ENCODE data around the gene CERK. TPM values are rescaled to one million over a fixed set of nuclear protein-coding genes. Genes with fewer than 3 reads are reported as not detected.

CERK gene
- total RNA-seq, 2 donors from 2014 or later, result 54.9 to 57.6 TPM

DNA sequence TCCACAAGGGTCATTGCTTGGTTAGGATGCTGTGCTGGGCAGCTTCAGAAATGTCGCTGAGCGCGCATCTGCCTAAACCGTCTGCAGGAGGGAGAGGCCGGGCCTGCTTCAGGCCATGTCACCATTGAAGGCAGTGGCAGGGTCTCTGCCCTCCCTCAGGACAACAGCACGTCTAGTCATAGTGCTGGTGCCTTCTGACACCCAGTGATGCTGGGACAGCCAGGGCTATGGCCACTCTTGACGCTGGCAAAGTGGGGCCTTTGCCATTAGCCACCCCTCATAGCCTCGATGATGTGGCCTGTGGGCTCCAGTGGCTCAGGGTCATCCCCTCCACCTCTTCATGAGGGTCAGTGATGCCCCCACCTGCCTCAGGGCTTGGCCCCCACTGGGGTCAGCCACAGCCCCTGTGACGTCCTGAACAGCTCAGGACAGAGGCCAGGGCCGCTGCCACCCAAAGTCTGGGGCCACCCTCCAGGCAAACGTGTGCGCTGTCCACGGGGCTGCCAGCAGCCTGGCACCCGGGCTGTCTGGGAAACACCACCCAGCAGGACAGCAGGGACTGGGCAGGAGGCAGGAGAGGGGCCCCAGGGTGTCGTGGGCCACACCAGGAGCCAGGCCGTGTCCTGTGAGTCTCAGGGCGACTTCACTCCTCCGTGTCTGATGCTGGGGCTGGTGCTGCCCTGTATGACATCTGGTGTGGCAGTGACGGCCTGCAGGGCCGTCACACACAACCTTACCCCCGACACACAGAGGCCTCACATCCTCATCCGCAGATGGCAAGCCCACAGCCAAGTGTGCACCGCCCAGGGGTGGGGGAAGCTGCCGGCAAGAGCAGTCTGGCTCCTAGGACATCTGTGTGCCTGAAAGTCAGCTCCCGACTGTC, 42.5 kb downstream of the CERK start:
- H3K27ac Mint-ChIP-seq, result no peak overlapping the region
- Histone ChIP-seq H3K27me3 (ENCODE audit: control insufficient read depth, insufficient read depth, low read length, poor library complexity, severe bottlenecking) (no peaks in the 10 kb centered on the region), H3K9ac (ENCODE audit: extremely low read depth, low read length, poor library complexity, severe bottlenecking) (no peak overlapping the region), H3K4me1 (ENCODE audit: control insufficient read depth, insufficient read depth, low read length) (no peaks in the 10 kb centered on the region), H3K36me3 (ENCODE audit: control insufficient read depth, insufficient read depth, low read length) (peaks cover 57% of the 10 kb centered on the region), H3K9me3 (ENCODE audit: control insufficient read depth, low read length) (no peaks in the 10 kb centered on the region), H3K27ac (ENCODE audit: low read depth, low read length) (no peak overlapping the region), H3K4me3 (ENCODE audit: low read length) (no peak overlapping the region)
- TF ChIP-seq, protein P1, sequence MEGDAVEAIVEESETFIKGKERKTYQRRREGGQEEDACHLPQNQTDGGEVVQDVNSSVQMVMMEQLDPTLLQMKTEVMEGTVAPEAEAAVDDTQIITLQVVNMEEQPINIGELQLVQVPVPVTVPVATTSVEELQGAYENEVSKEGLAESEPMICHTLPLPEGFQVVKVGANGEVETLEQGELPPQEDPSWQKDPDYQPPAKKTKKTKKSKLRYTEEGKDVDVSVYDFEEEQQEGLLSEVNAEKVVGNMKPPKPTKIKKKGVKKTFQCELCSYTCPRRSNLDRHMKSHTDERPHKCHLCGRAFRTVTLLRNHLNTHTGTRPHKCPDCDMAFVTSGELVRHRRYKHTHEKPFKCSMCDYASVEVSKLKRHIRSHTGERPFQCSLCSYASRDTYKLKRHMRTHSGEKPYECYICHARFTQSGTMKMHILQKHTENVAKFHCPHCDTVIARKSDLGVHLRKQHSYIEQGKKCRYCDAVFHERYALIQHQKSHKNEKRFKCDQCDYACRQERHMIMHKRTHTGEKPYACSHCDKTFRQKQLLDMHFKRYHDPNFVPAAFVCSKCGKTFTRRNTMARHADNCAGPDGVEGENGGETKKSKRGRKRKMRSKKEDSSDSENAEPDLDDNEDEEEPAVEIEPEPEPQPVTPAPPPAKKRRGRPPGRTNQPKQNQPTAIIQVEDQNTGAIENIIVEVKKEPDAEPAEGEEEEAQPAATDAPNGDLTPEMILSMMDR (conservative IDR thresholded peaks at IDR 0.05), result no peak
- H3K4me3 Mint-ChIP-seq, result no peak overlapping the region
- no peaks in the 10 kb centered on the region for H3K4me1 Mint-ChIP-seq
- no peaks in the 10 kb centered on the region for H3K27me3 Mint-ChIP-seq (ENCODE audit: insufficient read depth)
- H3K36me3 Mint-ChIP-seq (ENCODE audit: low read depth), result peaks cover 52% of the 10 kb centered on the region
- DNase-seq, result no peak
- 92 to 94% methylated on average over 13 to 25 of the region's 25 CpGs for WGBS, 2 experiments (ENCODE audit: insufficient coverage in 1 of 2, insufficient read length in 1 of 2)
- no peaks in the 10 kb centered on the region for H3K9me3 Mint-ChIP-seq

DNA sequence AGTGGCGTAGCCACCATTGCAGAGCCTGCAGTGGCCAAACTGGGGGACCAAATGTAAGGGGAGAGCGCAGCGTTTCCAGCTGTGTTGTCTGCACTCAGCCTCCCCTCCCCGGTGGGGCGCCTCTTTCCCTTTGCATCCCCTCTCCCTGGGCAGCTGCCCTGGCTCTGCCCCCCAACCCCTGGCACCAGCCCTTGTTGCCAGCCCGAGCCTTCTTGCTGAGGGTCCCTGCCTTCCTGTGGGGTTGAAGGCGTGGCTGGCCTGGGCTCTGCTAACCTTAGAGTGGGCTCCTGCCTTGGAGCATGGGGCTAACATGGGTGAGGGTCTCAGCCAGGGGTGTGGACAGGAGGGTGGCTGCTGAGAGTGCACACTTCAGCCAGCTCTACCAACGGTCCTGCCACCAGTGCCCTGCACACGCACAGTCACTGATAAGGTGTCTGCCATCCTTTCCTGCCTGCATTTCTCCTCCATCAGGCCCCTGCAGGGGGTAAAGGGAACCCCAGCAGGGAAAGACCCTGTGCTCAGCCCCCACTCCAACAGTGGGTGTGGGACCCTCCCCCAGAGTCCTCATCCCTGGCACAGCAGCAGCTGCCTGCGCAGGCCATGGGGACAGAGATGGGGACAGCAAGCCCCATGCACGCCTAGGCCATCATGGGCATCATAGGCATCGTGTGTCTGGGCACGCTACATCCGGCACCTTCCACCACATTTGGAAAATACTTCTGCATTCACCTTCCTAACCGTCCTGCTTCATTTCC, 43.5 kb downstream of the CERK start:
- Histone ChIP-seq H3K27me3 (ENCODE audit: control insufficient read depth, insufficient read depth, low read length, poor library complexity, severe bottlenecking) (no peaks in the 10 kb centered on the region), H3K27ac (ENCODE audit: low read depth, low read length) (no peak overlapping the region), H3K4me1 (ENCODE audit: control insufficient read depth, insufficient read depth, low read length) (no peaks in the 10 kb centered on the region), H3K9ac (ENCODE audit: extremely low read depth, low read length, poor library complexity, severe bottlenecking) (no peak overlapping the region), H3K36me3 (ENCODE audit: control insufficient read depth, insufficient read depth, low read length) (peaks cover 64% of the 10 kb centered on the region), H3K4me3 (ENCODE audit: low read length) (no peak overlapping the region), H3K9me3 (ENCODE audit: control insufficient read depth, low read length) (no peaks in the 10 kb centered on the region)
- Mint-ChIP-seq H3K27me3 (ENCODE audit: insufficient read depth) (no peaks in the 10 kb centered on the region), H3K27ac (peak overlapping the region; percentile 27), H3K4me3 (no peak overlapping the region), H3K36me3 (ENCODE audit: low read depth) (peaks cover 51% of the 10 kb centered on the region), H3K4me1 (no peaks in the 10 kb centered on the region), H3K9me3 (no peaks in the 10 kb centered on the region)
- TF ChIP-seq, protein P1 (conservative IDR thresholded peaks at IDR 0.05), result no peak
- no peak for DNase-seq
- 90 to 95% methylated on average over 5 to 15 of the region's 15 CpGs for WGBS, 2 experiments (ENCODE audit: insufficient coverage in 1 of 2, insufficient read length in 1 of 2)

DNA sequence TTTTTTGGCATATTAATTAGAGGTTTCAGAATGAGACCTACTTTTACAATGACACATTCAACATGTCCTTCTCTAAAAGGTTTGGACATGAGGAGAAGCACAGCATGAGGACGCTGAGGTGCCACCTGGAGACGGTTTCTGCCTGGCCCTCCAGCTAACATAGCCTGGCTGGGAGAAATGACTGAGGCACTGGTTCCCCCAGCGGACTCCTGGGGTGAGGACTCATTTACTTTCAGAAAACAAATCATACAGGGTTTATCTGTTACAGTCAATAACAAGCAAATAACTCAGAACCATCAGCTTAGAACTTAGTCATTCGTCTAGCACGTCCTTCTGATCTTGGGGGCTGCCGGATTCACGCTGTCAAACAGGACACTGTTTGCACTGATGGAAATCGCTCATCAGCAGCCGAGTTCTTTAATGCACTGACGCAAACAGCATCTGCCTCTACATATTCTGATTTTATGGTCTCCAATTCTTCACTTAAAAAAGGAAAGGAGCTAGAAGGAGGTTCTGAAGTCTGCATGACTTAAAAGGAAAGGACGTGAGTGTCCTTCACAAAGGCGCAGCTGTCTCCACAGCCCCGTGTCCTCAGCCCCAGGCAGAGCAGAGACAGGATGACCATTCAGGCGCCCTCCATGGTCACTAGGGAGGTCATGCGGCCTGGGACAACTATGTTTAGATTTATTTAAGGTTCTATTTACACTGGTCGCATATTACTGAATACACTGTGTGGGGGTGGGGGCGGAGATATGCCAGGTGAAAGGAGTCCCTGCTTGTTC, 44.2 kb downstream of the CERK start:
- peaks cover 50% of the 10 kb centered on the region for H3K36me3 Mint-ChIP-seq (ENCODE audit: low read depth)
- peaks cover 59% of the 10 kb centered on the region for H3K36me3 ChIP-seq (ENCODE audit: control insufficient read depth, insufficient read depth, low read length)
- DNase-seq, result no peak

More for the DNA sequence above, 44.2 kb downstream of the CERK start:
- no peaks in the 10 kb centered on the region for H3K9me3 ChIP-seq (ENCODE audit: control insufficient read depth, low read length)
- Mint-ChIP-seq H3K4me3 (no peak overlapping the region), H3K27me3 (ENCODE audit: insufficient read depth) (no peaks in the 10 kb centered on the region), H3K4me1 (no peaks in the 10 kb centered on the region), H3K9me3 (no peaks in the 10 kb centered on the region), H3K27ac (peak overlapping the region; percentile 27)
- H3K9ac ChIP-seq (ENCODE audit: extremely low read depth, low read length, poor library complexity, severe bottlenecking), result no peak overlapping the region
- no peak overlapping the region for H3K27ac ChIP-seq (ENCODE audit: low read depth, low read length)
- 86 to 89% methylated on average over 14 to 17 of the region's 17 CpGs for WGBS, 2 experiments (ENCODE audit: insufficient coverage in 1 of 2, insufficient read length in 1 of 2)
- TF ChIP-seq, protein P1 (conservative IDR thresholded peaks at IDR 0.05), result no peak
- H3K4me1 ChIP-seq (ENCODE audit: control insufficient read depth, insufficient read depth, low read length), result no peaks in the 10 kb centered on the region
- H3K4me3 ChIP-seq (ENCODE audit: low read length), result no peak overlapping the region
- H3K27me3 ChIP-seq (ENCODE audit: control insufficient read depth, insufficient read depth, low read length, poor library complexity, severe bottlenecking), result no peaks in the 10 kb centered on the region

Measured in endodermal cell (in vitro differentiated cells).